Measurements from ENCODE around the gene PARP3.

PARP3 gene

GRCh38 chr3:51949121-51949520, 7.0 kb downstream of the PARP3 start:
- DNase-seq, result no peak

GRCh38 chr3:51950899-51951298, 8.7 kb downstream of the PARP3 start:
- no peak for DNase-seq

- no peak for DNase-seq
Measured at GRCh38 chr3:51953445-51953844, 11.3 kb downstream of the PARP3 start.

- no peak for DNase-seq
Measured at GRCh38 chr3:51954105-51954504, 11.9 kb downstream of the PARP3 start.

GRCh38 chr3:51954713-51955112, 12.6 kb downstream of the PARP3 start:
- no peak for DNase-seq

GRCh38 chr3:51955175-51955892, 13.2 kb downstream of the PARP3 start, which contains the start of gene GPR62:
TSS of gene GPR62 (plus strand) at chr3:51955381. CDS start at chr3:51955653, 272 bp downstream.
- no peak for DNase-seq

- DNase-seq, result no peak
Measured at GRCh38 chr3:51955893-51956770, 14.0 kb downstream of the PARP3 start.

- no peak for DNase-seq
Measured at GRCh38 chr3:51957520-51958205, 15.5 kb downstream of the PARP3 start.

GRCh38 chr3:51958603-51959521, 16.7 kb downstream of the PARP3 start:
- DNase-seq, result no peak

GRCh38 chr3:51959651-51960050, 17.5 kb downstream of the PARP3 start:
- DNase-seq, result no peak

- DNase-seq, result no peak
Measured at GRCh38 chr3:51960386-51960785, 18.2 kb downstream of the PARP3 start.

GRCh38 chr3:51961011-51961410, 18.8 kb downstream of the PARP3 start:
- no peak for DNase-seq

GRCh38 chr3:51961602-51962569, 19.7 kb downstream of the PARP3 start:
- no peak for DNase-seq

GRCh38 chr3:51962854-51963530, 20.8 kb downstream of the PARP3 start:
- DNase-seq, result no peak

- DNase-seq, result no peak
Measured at GRCh38 chr3:51963951-51964451, 21.8 kb downstream of the PARP3 start.

GRCh38 chr3:51964521-51964920, 22.4 kb downstream of the PARP3 start:
- DNase-seq, result no peak

- no peak for DNase-seq
Measured at GRCh38 chr3:51966016-51966415, 23.9 kb downstream of the PARP3 start.

- DNase-seq, result no peak
Measured at GRCh38 chr3:51966486-51966885, 24.3 kb downstream of the PARP3 start.

- no peak for DNase-seq
Measured at GRCh38 chr3:51966922-51967383, 24.8 kb downstream of the PARP3 start.
